Bronchial epithelial cell (primary cell): ENCODE data around the gene APOL5. TPM values are rescaled to one million over a fixed set of nuclear protein-coding genes. Genes with fewer than 3 reads are reported as not detected.

Experiments used
- DNase-seq: peaks from one replicate; pipeline ENCODE4 v3.0.0-alpha.2; 2010; ENCODE audit warnings: low read depth
- FAIRE-seq: peaks from 2 replicates; lab custom pipeline; 2011; peaks lifted over from hg19 to GRCh38; lab: Jason Lieb, UNC
- H3K27me3 ChIP-seq: 2 replicates; pipeline ENCODE4 v1.5.1; 2011; ENCODE audit warnings: low read length; ENCODE audit not compliant: control insufficient read depth, insufficient read depth
- H3K36me3 ChIP-seq: 2 replicates; pipeline ENCODE4 v1.5.1; 2011; ENCODE audit warnings: low read length; ENCODE audit not compliant: control insufficient read depth, insufficient read depth
- H3K4me3 ChIP-seq: 2 replicates; pipeline ENCODE4 v1.5.1; 2011; ENCODE audit warnings: mild to moderate bottlenecking, low read depth, low read length, control low read depth
- total RNA-seq: library from RNA; depleted of rRNA; stranded (reverse); fragments of >200 nt; gene quantifications from 2 replicates; pipeline ENCODE4 v1.2.1, GENCODE V29; 2014
- TF ChIP-seq, protein P1 (sequence below): IDR thresholded peaks from 2 replicates; pipeline ENCODE4 v1.5.1; 2011; ENCODE audit warnings: mild to moderate bottlenecking, moderate library complexity, low read length, control low read depth, inconsistent platforms; ENCODE audit not compliant: insufficient read depth, severe bottlenecking

APOL5 gene
- total RNA-seq, 1 donor from 2014 or later = not detected

DNA sequence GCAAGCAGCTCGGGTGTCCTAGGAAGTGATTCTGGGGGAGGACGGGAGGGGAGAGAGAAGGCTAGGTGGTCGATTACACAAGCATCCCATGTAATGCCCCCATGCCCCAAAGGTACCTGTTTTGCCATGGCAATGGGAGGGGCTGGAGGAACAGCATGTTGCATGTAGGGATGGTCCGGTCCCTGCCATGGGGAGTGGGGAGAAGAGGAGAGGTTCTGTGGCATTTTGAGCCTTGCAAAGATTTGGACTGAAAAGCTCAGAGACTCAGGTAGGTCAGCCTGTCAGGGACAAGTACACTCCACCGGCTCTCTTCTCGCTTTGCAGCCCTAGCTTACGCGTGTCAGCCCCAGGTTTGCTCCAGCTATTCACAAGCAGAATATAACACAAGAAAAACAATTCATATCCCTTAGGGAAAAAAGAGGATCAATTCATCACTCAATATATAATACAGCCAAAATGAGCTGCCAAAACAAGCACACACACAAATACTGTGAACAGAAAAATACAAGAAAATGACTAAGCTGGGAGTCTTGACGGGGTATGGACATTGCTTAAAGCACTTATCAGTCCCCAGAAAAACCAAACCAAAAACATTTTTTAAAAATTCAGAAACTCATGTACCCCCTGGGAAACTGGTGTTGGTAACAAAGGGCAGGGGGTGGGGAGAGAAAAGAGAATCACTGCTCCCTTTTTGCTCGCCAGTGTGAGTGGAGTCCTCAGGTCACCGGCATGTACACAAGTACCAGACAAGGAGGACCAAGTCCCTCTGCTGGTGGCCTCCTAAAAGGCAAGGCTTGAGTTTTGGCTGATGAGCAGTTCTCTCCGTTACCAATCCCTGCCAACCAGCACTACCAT is 21.6 kb downstream of the APOL5 start:
- no peak overlapping the region for H3K4me3 ChIP-seq
- no peaks in the 10 kb centered on the region for H3K27me3 ChIP-seq
- FAIRE-seq = no peak
- H3K36me3 ChIP-seq = peaks cover 6% of the 10 kb centered on the region
- TF ChIP-seq, protein P1, sequence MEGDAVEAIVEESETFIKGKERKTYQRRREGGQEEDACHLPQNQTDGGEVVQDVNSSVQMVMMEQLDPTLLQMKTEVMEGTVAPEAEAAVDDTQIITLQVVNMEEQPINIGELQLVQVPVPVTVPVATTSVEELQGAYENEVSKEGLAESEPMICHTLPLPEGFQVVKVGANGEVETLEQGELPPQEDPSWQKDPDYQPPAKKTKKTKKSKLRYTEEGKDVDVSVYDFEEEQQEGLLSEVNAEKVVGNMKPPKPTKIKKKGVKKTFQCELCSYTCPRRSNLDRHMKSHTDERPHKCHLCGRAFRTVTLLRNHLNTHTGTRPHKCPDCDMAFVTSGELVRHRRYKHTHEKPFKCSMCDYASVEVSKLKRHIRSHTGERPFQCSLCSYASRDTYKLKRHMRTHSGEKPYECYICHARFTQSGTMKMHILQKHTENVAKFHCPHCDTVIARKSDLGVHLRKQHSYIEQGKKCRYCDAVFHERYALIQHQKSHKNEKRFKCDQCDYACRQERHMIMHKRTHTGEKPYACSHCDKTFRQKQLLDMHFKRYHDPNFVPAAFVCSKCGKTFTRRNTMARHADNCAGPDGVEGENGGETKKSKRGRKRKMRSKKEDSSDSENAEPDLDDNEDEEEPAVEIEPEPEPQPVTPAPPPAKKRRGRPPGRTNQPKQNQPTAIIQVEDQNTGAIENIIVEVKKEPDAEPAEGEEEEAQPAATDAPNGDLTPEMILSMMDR = peak; percentile 14
- no peak for DNase-seq

GRCh38 chr22:35739931-35740380 is 22.3 kb downstream of the APOL5 start:
- H3K4me3 ChIP-seq = no peak overlapping the region
- peaks cover 11% of the 10 kb centered on the region for H3K36me3 ChIP-seq
- no peaks in the 10 kb centered on the region for H3K27me3 ChIP-seq
- no peak for FAIRE-seq
- DNase-seq = no peak
- TF ChIP-seq, protein P1 = no peak

DNA sequence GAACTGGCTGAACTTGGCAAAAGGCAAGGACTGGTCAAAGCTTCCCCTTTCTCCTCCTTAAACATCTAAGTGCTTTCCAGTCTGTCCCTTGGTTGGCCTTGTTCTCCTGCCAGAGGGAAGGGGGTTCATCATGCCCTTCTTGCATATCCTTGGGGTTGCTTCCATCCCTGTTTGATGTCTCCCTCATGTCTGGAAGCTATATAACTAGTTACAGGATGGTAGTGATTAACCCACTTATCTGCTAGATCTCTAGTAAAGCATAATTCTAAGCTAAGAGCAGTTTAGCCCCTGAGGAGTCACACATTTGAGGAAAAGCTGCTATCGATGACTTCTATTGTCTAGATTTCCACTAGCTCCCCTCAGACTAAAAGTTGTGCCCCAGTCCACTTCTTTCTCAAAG is 22.9 kb downstream of the APOL5 start:
- H3K27me3 ChIP-seq = no peaks in the 10 kb centered on the region
- FAIRE-seq (no peak), DNase-seq (no peak)
- TF ChIP-seq, protein P1 = no peak
- no peak overlapping the region for H3K4me3 ChIP-seq
- peaks cover 16% of the 10 kb centered on the region for H3K36me3 ChIP-seq

DNA sequence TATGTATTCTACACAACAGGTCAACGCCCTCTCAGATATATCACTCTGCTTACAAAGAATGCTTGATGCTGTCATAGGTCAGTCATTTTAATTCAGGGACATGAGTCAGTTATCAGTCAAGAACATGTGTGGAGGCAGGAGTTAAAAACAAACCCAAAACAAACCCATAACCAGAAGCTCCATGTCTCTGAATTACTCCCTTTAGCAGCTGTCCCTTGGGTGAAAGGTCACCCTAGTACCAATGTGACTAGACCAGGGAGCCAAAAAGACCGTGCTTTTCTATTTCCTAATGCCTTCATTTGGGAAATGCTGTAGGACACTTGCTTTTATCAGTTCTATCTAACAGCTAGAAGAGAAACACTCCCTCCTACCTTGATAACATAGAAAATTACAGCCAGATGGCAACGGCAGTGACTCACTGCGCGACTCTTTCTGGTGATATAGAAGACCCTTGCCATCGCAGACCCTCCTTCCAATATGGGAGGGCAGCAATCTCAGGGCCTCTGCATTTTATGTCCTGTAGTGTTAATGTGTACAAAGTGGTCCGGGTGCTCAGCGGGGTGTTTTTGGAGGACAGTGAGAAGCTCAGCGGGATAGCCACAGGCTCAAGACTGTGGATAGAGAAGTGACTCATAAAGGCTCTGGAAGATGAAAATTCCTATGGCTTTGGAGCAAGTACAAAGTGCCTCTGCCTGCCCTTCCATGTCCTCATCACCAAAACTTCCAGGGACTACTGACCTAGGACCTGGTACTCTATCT is 24.8 kb downstream of the APOL5 start:
- DNase-seq (peak; percentile 62), FAIRE-seq (no peak)
- TF ChIP-seq, protein P1 = no peak
- Histone ChIP-seq H3K27me3 (no peaks in the 10 kb centered on the region), H3K4me3 (no peak overlapping the region), H3K36me3 (peaks cover 19% of the 10 kb centered on the region)

GRCh38 chr22:35743326-35743860 is 25.7 kb downstream of the APOL5 start:
- FAIRE-seq (no peak), DNase-seq (no peak)
- H3K36me3 ChIP-seq = peaks cover 19% of the 10 kb centered on the region
- TF ChIP-seq, protein P1 = no peak
- no peaks in the 10 kb centered on the region for H3K27me3 ChIP-seq
- no peak overlapping the region for H3K4me3 ChIP-seq
